ENCODE data around the gene IGFBP3.

IGFBP3 gene

DNA sequence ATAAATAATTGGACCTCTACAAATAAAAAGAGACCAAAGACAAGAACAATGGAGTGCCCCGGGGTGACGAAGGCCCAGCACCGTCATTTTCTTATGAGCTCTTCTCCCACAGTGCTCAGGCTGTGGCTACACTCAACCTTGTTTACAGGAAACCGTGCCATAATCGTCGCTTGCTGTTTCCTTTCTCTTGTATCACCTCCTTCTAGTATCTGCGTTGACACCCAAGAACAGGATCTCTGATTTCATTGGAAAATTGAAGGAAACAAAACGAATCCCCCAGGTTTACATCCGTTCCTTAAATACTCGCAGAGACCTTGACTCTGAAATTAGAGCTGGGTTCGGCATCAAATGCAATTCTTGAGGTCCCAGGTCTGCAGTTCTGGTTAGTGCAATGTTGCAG is 1.7 kb upstream of the IGFBP3 start:
- no peak for DNase-seq (ENCODE audit: low spot score)

- DNase-seq (ENCODE audit: low spot score), result peak; percentile 71
Measured at GRCh38 chr7:45921699-45922519, 837 bp upstream of the IGFBP3 start.

DNA sequence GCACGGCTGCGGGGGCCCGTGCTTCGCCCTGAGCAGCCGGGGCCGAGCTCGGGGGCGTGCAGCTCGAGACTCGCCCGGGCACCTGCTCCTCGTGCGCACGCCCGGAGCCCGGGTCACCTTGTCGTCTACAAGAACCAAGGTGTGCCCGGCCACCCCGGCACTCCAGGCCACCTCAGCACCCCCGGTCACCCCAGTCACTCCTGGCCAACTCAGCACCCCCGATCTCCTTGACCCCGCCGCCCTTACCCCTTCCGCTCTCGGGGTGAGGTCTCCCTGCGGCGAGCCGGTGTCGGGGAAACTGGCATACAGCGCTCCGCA is 268 bp upstream of the IGFBP3 start:
- no peak for DNase-seq (ENCODE audit: low spot score)

- DNase-seq (ENCODE audit: low spot score), result no peak
Measured at GRCh38 chr7:45919993-45920459, 1.0 kb downstream of the IGFBP3 start.

DNA sequence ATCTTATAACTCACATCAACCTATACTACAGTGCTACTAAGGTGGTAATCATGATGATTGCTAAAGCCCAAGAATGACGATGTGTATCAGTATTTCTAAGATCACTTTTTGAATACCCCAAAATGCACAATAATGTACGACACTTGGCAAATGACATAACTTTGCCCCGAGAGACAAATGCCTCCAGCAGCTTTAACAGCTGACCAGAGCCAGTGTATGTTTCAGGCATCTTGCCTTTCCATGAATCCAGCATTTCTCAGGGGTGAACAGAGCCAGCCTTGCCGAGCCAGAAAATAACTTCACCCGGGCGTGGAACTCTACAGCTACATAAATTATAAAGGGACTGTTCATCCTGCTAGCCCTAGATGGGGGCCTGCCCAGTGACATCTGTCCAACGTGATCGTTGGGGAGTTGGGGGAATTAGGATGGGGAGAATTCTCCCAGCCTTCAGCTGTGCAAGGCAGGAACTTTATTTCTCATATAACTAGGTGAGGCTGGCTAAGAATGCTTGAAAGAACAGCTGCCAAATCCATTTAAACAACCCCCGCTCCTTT is 1.8 kb downstream of the IGFBP3 start:
- no peak for DNase-seq (ENCODE audit: low spot score)

DNA sequence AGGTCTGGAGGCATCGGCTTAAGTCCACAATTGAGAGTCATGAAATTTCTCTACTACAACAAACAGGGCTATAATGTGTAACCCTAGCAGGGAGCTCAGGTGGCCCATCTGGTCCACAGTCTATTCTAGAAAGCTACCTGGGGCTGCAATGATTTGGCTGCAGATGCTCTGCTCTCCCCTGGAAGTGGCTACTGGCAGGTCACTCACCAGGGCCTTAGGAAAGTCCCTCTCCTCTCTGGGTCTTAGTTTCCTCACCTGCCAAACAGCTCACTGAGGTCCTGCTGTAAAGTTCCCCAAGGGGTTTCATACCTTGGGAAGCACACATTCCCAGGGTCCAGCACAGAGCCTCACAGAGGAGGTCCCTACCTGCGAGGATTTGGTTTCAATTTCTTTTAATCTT is 2.5 kb downstream of the IGFBP3 start:
- DNase-seq (ENCODE audit: low spot score), result no peak

GRCh38 chr7:45917658-45918057 is 3.4 kb downstream of the IGFBP3 start:
- peak; percentile 83 for DNase-seq (ENCODE audit: low spot score)

DNA sequence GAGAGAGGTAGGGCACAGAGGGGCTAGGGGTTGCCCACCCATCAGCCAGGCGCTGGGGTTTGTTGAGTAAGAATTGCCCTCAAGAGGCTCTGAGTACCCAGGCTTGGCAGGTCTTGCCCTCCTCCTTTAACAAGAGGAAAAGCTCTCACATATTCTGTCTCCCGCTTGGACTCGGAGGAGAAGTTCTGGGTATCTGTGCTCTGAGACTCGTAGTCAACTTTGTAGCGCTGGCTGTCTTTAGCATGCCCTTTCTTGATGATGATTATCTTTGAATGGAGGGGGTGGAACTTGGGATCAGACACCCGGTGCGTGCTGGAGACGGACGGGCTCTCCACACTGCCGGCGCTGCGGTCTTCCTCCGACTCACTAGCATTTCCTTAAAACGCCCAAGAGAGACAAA is 4.0 kb downstream of the IGFBP3 start:
- no peak for DNase-seq (ENCODE audit: low spot score)

GRCh38 chr7:45915606-45916005 is 5.5 kb downstream of the IGFBP3 start:
- DNase-seq (ENCODE audit: low spot score), result no peak

DNA sequence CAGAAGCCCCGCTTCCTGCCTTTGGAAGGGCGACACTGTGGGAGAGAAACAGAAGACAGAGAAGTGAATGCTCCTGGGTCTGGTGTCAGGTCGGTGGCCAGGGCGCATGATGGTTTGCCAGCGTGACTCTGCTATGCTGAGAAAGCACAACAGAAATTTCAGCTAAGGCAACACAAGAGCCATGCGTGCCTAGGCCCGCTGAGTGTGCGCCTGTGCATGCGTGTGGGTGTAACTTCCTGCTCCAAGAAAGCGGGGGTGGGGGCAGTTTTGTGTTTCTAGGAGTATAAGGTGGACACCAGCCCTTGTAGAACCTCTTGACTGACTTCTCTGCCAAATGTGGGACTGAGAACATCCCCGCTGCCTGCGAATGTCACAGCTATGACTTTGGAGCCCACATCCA is 6.2 kb downstream of the IGFBP3 start:
- no peak for DNase-seq (ENCODE audit: low spot score)

DNA sequence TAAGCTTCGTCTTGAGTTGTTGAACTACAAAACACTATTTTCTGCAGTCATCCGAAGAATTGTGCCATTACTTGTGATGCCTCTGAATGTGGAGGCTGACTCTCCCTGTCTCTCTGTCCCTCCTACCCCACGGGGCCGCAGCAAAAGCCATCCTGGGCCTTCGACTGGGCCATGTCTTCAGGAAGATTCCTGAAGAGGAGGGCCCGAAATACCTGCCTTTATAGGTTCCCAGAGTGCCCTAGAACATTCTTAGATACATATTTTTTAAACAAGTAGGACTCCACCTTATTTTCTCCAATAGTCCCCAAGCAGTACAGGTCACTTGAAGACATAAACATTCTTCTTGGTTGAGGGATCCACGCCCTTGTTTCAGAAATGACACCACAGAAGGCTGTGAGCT is 8.1 kb downstream of the IGFBP3 start:
- no peak for DNase-seq (ENCODE audit: low spot score)

- DNase-seq (ENCODE audit: low spot score), result peak; percentile 41
Measured at GRCh38 chr7:45911311-45911710, 9.8 kb downstream of the IGFBP3 start.

DNA sequence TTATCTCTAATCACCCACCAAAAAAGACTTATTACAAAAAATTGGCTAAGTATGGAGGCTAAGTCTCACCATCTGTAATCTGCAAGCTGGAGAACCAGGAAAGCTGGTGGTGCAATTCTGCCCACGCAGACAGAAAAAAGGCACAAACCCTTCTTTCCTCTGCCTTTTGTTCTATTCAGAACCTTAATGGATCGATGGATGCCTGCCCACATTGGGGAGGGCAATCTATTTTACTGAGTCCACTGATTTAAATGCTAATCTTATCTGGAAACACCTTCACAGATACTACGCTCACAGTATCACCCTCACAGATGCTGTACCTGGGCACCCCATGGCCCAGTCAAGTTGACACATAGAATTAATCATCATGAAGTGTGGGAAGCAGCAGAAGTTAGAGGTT is 10.2 kb downstream of the IGFBP3 start:
- no peak for DNase-seq (ENCODE audit: low spot score)

DNA sequence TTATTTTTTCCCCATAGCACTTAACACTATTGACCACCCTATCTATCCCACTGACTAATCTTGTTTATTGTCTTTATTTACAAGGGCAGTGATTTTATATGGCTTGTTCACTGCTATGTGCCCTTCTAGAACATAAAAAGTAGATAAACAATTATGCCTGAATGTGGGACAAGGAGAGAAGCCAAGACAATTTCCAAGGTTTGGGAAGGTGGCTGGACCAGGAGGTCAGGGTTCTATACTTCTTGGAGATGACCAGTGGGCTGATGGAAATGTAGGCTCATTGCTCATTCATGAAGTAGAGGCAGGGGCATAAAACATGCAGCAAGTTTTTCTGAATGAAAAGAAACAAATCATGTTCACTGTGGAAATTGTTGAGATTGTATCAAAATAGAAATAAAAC is 11.5 kb downstream of the IGFBP3 start:
- no peak for DNase-seq (ENCODE audit: low spot score)

DNA sequence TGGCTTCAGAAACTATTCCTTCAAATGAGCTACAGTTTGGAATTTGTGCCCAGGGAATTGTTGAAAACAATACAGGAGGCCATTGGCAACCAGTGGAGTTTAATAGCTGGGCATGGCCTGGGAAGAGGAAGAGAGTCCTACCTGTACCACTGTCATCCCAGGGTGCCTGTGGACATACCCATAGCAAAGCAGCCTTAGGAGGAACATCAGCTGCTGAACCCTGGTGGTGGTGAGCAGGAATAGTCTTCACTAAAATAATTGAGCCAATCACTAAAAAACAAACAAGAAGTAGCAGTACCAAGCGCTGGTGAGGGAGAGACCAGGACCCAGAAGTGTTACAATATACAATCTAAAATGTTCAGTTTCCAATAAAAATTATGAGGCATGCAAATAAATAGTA is 18.3 kb downstream of the IGFBP3 start:
- DNase-seq (ENCODE audit: low spot score), result no peak

DNA sequence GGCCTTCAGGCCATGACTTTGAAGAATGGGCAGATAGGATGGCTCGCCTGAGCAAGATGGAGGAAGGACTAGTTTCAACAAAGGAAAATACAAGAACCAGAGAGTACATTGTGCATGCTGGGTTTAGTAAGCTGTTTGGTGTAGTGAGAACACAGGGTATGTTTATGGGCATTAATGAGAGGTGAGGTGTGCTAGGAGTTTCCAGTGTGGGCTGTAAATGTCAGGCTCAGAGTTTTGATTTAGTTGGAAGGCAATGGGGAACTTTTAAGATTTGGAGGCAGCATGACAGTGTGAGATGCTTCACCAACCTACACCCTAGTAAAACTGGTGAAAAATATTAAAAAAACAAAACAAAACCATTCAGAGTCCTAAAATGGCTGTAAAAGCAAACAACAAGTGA is 19.5 kb downstream of the IGFBP3 start:
- no peak for DNase-seq (ENCODE audit: low spot score)

DNA sequence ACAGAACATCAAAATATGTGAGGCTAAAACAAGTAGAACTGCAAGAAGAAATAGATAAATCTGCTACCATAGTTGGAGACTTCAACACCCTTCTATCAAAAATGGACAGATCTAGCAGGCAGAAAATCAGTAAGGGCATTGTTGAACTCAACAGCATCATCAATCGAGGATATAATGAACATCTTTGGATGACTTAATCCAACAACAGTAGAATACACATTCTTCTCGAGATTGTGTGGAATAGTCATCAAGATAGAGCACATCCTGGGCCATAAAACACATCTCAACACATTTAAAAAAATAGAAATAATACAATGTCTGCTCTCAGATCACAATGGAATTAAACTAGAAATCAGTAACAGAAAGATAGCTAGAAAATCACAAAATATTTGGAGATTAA is 22.9 kb downstream of the IGFBP3 start:
- no peak for DNase-seq (ENCODE audit: low spot score)

- peak; percentile 66 for DNase-seq (ENCODE audit: low spot score)
Measured at GRCh38 chr7:45897042-45897690, 23.9 kb downstream of the IGFBP3 start.

DNA sequence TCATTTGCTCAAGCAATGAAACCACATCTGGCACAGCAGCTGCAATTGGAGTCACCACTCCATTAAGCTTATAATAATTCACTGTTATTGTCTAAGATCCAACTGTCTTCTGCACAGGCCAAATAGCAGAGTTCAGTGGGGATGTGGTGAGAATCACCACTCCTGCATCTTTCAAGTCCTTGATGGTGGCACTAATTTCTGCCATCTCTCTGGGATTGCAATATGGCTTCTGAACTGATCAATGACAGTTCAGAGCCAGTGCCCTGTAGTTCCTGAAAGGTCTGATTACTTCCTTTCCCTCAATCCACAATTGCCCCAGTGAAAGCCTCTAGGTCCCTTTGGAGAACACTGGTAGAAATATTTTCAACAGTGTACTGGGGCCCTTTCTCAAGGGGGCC is 26.4 kb downstream of the IGFBP3 start:
- no peak for DNase-seq (ENCODE audit: low spot score)

DNA sequence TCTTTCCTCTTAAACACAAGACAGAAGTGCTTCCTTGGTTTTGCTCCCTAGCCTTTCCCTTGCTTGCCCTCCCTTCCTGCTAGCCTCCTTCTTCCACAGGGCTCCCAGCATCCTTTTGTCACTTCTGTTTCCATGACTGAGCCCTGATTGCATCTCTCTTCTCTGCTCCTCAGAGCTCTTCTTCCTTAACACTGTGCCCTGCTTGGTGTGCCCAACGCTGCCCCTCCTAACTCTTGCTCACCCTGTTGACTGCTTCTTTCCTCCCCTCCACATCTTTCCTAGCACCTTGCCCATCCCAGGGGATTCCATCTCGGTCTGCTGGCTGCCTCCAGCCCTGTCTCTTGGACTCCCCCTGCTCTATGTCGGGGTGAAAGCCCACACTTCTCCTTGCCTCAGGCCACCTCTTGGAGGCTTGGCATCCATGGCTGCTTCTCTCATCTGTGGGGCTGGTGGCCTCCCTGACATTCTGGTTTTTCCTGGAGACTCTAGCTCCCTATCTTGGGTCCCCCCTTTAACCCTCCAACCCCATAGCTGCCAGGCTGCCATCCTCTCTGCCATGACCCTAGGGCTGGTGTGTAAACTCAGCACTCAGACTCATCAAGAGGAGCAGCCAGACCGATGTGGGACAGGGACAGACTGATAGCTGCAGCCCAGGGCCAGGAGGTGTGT is 26.9 kb downstream of the IGFBP3 start:
- no peak for DNase-seq (ENCODE audit: low spot score)

DNA sequence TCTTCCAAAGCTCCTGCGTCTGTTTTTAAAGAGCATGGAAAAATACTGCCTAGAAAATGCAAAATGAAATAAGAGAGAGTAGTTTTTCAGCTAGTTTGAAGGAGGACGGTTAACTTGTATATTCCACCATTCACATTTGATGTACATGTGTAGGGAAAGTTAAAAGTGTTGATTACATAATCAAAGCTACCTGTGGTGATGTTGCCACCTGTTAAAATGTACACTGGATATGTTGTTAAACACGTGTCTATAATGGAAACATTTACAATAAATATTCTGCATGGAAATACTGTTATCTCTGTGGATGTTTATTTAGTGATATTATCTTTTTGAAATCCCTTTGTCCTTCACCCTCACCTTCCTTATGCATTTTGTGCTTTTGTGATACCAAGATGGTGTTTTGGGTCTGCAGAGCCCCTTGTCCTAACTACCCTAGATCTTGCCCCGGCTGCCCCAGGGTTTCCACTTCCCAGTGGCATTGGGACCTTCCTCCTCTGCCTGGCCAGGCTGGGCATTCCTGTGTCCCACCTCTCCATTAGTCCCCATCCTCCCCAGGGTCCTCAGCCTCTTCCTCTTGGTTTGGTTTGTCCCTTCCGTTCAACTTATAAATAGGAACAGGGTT is 27.6 kb downstream of the IGFBP3 start:
- no peak for DNase-seq (ENCODE audit: low spot score)

- no peak for DNase-seq (ENCODE audit: low spot score)
Measured at GRCh38 chr7:45892407-45893035, 28.6 kb downstream of the IGFBP3 start.

Measured in AG20443 (cell line).